AG04449 (cell line): ENCODE data around the gene PAOX.

Experiments used
- CTCF ChIA-PET: fragments of 350-600 bp; formaldehyde crosslinking; extraction: SDS; loops from one replicate; lab custom pipeline; 2021; ENCODE audit warnings: antibody characterized with exemption; lab: Yijun Ruan, JAX
- POLR2A ChIA-PET: fragments of 400-600, 350-600 bp; formaldehyde crosslinking; extraction: SDS; loops from one replicate; lab custom pipeline; 2020; ENCODE audit warnings: antibody characterized with exemption, inconsistent platforms; lab: Yijun Ruan, JAX
- DNase-seq: peaks from one replicate; pipeline ENCODE4 v3.0.0-alpha.2; 2010; ENCODE audit warnings: low read depth, low spot score
- H3K4me3 ChIP-seq: 2 replicates; pipeline ENCODE4 v1.5.1; 2011; ENCODE audit warnings: low read depth, mild to moderate bottlenecking, control low read depth, low read length
- TF ChIP-seq, protein P1 (sequence below): IDR thresholded peaks from one replicate; pipeline ENCODE4 v1.5.1; 2011; ENCODE audit warnings: mild to moderate bottlenecking, moderate library complexity, low read length, control low read depth, inconsistent platforms; ENCODE audit not compliant: insufficient read depth; ENCODE audit errors: missing control alignments

Gene PAOX

DNA sequence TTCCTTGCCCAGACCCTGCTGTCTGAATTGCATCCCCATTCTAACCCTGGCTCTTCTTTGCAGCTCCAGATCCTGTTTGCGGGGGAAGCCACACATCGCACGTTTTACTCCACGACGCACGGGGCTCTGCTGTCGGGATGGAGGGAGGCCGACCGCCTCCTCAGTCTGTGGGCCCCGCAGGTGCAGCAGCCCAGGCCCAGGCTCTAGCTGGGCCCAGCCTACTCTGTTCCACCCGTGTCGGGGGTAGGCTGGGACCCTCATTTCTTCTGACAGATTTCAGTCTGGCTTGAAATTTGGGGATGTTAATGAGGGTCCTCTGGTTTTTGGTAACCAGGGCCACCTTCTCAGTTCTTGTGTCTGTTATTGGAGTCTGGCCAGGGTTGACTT, 12.2 kb downstream of the PAOX start:
- DNase-seq, result no peak
- POLR2A ChIA-PET, result no interaction called here
- TF ChIP-seq, protein P1, sequence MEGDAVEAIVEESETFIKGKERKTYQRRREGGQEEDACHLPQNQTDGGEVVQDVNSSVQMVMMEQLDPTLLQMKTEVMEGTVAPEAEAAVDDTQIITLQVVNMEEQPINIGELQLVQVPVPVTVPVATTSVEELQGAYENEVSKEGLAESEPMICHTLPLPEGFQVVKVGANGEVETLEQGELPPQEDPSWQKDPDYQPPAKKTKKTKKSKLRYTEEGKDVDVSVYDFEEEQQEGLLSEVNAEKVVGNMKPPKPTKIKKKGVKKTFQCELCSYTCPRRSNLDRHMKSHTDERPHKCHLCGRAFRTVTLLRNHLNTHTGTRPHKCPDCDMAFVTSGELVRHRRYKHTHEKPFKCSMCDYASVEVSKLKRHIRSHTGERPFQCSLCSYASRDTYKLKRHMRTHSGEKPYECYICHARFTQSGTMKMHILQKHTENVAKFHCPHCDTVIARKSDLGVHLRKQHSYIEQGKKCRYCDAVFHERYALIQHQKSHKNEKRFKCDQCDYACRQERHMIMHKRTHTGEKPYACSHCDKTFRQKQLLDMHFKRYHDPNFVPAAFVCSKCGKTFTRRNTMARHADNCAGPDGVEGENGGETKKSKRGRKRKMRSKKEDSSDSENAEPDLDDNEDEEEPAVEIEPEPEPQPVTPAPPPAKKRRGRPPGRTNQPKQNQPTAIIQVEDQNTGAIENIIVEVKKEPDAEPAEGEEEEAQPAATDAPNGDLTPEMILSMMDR, result no peak
- no peak overlapping the region for H3K4me3 ChIP-seq
- CTCF ChIA-PET, result interaction anchor here (1.2 to 1.4 kb wide), 2 partner anchors 11 to 14 kb away, joined by 3 read pairs; no protein-coding TSS in a partner anchor

DNA sequence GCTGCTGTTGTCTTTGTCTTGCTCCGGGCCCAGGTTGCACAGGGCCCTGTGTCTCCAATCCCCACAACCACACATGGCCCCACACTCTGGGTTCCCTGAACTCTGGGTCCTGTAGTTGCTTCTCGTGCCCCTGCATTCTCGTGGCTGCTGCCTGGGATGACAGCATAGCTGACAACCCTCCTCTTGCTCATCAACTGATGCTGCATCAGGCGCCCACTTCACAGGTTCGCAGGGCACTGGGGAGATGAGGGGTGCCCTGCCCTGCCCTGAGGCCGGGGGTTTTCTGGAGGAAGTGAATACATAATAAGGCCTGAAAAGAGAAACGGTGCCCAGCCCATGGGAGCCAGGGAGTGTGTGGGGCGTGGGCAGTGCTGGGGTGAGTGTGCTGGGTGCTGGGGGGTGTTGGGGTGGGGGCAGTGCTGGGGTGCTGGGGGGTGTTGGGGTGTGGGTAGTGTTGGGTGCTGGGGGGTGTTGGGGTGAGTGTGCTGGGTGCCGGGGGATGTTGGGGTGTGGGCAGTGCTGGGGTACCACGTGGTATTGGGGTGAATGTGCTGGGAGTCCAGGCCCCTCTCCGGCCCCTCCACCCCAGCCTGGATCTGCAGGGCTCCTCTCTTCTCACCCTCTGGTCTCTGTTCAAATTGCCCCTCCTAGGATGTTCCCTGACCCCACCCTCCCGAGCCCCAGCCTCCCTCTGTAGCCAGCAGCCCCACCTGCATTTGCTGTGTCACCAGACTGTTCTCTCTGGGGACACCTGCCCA, 12.9 kb downstream of the PAOX start:
- POLR2A ChIA-PET, result no interaction called here

DNA sequence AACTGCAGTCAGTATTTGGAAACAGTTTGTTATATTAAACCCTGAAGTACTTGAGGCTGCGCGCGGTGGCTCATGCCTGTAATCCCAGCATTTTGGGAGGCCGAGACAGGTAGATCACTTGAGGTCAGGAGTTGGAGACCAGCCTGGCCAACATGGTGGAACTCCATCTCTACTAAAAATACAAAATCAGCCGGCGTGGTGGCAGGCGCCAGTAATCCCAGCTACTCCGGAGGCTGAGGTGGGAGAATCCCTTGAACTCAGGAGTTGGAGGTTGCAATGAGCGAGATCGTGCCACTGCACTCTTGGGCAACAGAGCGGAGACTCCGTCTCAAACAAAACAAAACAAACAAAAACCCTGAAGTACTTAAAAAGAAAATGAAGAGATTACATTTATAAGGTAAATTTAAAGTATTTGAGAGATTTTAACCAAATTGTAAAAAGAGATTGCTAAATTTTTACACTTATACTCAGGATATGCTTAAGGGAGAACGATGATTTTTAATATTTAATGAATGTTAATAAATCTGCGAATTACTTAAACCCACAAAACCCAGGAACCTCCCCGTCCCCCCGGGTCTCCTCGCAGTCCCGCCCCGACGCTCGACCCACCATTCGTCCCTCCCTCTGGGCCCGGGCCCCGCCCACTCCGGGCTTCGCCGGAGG, 14.5 kb downstream of the PAOX start:
- peak overlapping the region; percentile 19 for H3K4me3 ChIP-seq
- TF ChIP-seq, protein P1, result no peak
- ChIA-PET POLR2A (interaction anchor here (0.7 kb wide), 1 partner anchor 15 kb away, joined by 3 read pairs; the partner anchor contains the start of gene PAOX), CTCF (no interaction called here)
- no peak for DNase-seq

More for the DNA sequence above, 12.9 kb downstream of the PAOX start:
- CTCF ChIA-PET, result interaction anchor here (1.2 kb wide), 1 partner anchor 63 kb away, joined by 5 read pairs; no protein-coding TSS in a partner anchor
- H3K4me3 ChIP-seq, result no peak overlapping the region
- no peak for DNase-seq
- TF ChIP-seq, protein P1, result no peak

DNA sequence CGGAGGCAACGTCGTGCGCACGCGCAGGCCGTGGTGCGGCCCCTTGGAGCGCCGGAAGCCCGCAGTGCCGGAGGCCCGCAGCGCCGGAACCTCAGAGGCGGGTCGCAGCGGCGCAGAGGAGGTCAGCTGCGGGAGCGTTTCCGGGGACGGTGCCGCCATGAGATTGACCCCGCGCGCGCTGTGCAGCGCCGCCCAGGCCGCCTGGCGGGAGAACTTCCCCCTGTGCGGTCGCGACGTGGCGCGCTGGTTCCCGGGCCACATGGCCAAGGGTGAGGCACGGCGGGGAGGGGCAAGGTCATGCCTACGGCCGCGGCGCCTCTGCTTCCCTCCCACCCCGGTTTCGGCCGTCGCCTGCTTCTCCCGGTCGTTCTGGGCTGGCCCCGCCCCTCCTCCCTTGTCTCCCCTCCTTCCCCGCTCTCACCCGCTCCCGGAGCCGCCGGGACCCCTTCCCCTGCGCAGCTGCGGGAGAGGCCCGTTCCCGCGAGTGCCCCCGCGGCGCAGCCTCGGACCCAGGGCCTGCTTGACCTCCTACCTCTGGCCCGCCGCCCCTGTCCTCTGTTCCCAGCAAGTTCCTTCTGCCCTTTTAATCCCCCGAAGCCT, 15.1 kb downstream of the PAOX start, which contains the start of gene MTG1:
Gene MTG1 (plus strand): TSS at position 94 of the 600 bp plus-strand sequence. CDS start 64 bp downstream, at position 158.
- TF ChIP-seq, protein P1, result peak; percentile 15
- POLR2A ChIA-PET, result interaction anchor here (0.7 kb wide), 1 partner anchor 15 kb away, joined by 3 read pairs; the partner anchor contains the start of gene PAOX
- peak within 1 kb of the TSS; percentile 86 for H3K4me3 ChIP-seq
- CTCF ChIA-PET, result interaction anchor here (3.2 kb wide), 1 partner anchor 65 kb away, joined by 8 read pairs; no protein-coding TSS in a partner anchor
- no peak for DNase-seq

DNA sequence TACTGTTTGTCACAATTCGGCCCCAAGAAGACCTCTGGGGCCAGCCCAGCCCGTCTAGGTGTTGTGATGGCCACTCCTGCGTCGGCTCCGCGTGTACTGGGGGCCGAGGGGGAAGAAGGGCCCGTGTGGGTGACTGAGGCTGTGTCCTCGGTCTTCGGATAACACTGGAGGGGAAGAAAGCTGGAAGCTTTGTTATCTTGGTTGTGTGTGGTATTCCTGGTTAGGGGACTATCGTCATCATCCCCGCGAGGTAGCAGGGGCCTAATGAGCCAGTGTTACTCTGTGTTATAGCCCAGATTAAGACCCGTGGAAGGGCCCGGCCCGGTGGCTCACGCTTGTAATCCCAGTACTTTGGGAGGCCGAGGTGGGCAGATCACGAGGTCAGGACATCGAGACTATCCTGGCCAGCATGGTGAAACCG, 15.7 kb downstream of the PAOX start:
- POLR2A ChIA-PET, result no interaction called here
- CTCF ChIA-PET, result interaction anchor here (3.2 kb wide), 1 partner anchor 65 kb away, joined by 8 read pairs; no protein-coding TSS in a partner anchor
- DNase-seq, result no peak
- peak overlapping the region; percentile 86 for H3K4me3 ChIP-seq
- TF ChIP-seq, protein P1, result no peak
